ENCODE results near the gene IRF1. TPM values are rescaled to one million over a fixed set of nuclear protein-coding genes. Genes with fewer than 3 reads are reported as not detected.
A peak's percentile ranks its signal among the peaks of the same experiment; 100 is the strongest.

IRF1 gene
- total RNA-seq, 1 donor from 2014 or later: 33.0 TPM

DNA sequence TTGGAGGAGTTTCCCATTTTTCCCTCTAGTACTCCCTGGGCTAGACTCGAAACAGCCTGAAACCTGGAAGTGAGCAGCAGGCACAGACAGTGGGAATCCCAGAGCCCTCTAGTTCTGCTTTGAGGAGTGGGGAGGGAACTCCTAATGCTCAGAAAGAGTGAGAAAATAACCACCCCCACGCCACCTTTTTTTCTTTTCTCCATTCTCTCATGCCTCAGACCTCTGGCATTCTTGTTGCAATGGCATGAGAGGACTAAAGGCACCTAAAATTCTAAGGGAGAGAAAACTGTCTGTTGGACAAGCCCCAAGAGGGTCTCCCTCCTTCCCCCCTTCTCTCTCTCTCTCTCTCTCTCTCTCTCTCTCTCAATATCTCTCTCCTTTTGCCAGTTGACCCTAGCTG is 15.1 kb upstream of the IRF1 start:
- no peak overlapping the region for H3K4me3 ChIP-seq (ENCODE audit: low read depth, low read length)
- no peak for DNase-seq (ENCODE audit: low read depth)
- no peak for TF ChIP-seq CTCF (conservative IDR thresholded peaks at IDR 0.05; ENCODE audit: low read depth, low read length)

DNA sequence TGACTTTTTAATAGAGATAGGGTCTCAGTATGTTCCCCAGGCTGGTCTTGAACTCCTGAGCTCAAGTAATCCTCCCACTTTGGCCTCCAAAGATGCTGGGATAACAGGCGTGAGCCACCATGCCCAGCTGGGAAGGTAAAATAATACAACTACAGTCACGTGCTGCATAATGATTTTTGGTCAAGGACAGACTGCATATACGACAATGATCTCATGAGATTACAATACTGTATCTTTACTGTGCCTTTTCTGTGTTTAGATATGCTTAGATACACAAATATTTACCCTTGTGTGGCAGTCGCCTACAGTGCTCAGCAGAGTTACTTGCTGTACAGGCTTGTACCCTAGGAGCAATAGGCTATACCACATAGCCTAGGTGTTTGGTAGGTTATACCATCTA is 14.2 kb upstream of the IRF1 start:
- DNase-seq (ENCODE audit: low read depth): no peak
- TF ChIP-seq CTCF (conservative IDR thresholded peaks at IDR 0.05; ENCODE audit: low read depth, low read length): no peak
- H3K4me3 ChIP-seq (ENCODE audit: low read depth, low read length): no peak overlapping the region

DNA sequence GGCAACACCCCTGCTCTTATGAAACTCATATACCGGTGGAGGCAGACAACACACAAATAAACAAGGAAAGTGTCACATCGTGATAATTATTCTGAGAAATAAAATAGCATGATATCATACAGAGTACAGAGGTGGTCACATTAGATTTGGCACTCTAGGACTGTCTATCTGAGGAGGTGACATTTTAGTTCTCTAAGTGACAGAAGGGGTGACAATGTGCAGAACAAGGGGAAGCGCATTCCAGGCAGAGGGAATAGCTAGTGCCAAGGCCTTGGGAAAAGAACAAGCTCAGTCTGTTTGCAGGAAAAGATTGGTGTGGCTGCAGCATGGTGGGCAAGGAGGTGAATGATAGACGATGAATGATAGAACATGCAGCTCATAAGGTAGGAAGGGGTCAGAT is 12.7 kb upstream of the IRF1 start:
- no peak for DNase-seq (ENCODE audit: low read depth)
- no peak overlapping the region for H3K4me3 ChIP-seq (ENCODE audit: low read depth, low read length)
- TF ChIP-seq CTCF (conservative IDR thresholded peaks at IDR 0.05; ENCODE audit: low read depth, low read length): no peak

DNA sequence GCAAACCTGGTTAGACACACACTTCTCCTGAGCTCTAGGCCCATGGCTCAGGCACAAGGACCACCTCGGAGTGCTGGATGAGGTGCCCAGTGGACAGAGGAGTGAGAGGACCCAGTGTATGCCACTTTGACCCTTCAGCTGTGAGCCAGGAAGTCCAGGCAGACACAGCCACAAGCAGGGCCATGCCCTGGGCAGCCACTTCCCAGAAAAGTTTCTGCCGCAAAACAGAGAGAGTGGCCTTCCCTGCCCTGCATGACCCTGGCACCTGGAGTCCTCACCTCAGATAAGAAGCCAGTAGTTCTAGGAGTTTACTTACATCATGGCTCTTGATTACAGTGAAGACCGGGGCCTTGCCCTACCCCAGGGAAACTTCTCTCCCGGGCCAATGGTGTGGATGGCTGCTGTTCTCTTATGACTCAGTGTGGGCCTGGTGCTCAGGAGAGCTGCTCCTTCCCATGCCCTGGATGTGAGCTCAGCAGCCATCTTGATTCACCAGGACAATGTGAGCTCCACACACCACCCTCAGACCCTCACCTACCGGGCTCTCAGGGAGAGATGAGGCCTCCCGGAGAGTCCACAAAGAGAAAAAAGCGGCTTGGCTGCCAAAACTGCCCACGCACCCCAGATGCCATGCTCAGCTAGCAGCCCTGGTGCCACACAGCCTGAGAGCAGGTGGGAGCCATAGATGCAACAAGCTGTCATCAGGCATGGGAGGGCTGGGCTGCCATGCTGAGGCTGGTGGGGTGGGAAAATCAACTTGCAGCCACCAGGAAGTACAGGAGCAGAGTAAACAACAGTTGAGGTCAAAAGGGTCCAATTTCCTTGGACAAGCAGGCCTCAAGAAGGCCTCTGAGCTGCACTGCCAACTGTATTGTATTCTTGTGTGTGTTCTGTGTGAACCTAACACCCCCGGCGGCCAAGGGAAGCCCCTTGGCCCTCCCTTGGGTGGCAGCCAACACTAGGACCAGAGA is 11.7 kb upstream of the IRF1 start:
- DNase-seq (ENCODE audit: low read depth): no peak
- TF ChIP-seq CTCF (conservative IDR thresholded peaks at IDR 0.05; ENCODE audit: low read depth, low read length): no peak
- H3K4me3 ChIP-seq (ENCODE audit: low read depth, low read length): no peak overlapping the region

- DNase-seq (ENCODE audit: low read depth): no peak
- no peak overlapping the region for H3K4me3 ChIP-seq (ENCODE audit: low read depth, low read length)
- TF ChIP-seq CTCF (conservative IDR thresholded peaks at IDR 0.05; ENCODE audit: low read depth, low read length): no peak
Observed at GRCh38 chr5:132501629-132501956, 11.0 kb upstream of the IRF1 start.

- TF ChIP-seq CTCF (conservative IDR thresholded peaks at IDR 0.05; ENCODE audit: low read depth, low read length): peak; percentile 93
- H3K4me3 ChIP-seq (ENCODE audit: low read depth, low read length): no peak overlapping the region
- DNase-seq (ENCODE audit: low read depth): no peak
Observed at GRCh38 chr5:132500931-132501628, 10.5 kb upstream of the IRF1 start.
